ENCODE measurements around the gene KRT79.

The KRT79 gene

DNA sequence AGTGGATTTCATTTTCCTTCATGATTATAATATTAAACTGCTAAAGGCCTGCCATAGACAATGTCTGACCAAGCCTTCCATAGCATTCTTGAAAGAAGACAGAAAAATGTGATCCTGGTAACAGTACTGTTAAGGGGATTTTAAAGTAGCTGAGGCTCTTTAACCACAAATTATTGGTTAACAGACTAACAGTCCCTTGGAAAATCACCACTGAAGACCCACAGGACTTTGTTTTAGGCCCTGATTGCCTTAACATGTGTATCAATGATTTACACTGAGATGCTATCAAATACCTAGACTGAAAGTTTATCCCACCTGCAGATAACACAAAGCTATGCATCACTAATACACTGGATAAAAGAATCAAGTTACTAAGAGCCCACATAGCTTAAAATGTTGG is 6.0 kb downstream of the KRT79 start:
- TF ChIP-seq ZC3H10 (CRISPR knock-in tag; IDR thresholded peaks at IDR 0.05): no peak
- ATAC-seq: no peak

DNA sequence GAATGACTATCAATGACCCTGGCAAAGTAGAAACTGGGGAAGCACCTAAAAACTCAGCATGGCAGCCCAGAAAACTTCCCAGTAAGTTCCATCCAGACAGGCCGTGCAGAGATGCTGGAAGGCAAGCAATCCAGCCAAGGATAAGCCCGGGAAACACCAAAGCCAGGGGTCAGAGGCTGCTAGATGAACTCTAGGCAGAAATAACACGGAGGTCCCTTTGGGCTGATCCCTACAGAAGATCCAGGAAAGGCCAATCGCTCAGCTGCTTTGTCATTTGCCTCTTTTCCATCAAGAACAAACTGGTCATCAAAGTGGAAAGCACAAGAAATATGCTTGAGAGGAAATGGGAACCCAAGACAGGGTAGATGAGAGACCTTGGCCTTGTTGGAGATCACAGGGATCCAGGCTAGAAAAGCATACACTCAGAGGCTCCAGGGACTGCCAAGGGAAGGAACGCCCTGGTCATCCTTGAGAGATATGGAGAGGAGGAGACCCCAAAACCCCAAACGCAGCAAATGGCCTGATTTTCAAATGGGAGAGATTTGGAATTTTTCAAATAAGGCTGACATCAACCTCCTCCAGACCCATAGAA is 6.5 kb downstream of the KRT79 start:
- ATAC-seq: no peak
- TF ChIP-seq ZNF70 (CRISPR knock-in tag; IDR thresholded peaks at IDR 0.05) (no peak), ZNF8 (CRISPR knock-in tag; IDR thresholded peaks at IDR 0.05) (no peak), ZC3H10 (CRISPR knock-in tag; IDR thresholded peaks at IDR 0.05) (no peak), ZFP3 (CRISPR knock-in tag; IDR thresholded peaks at IDR 0.05) (no peak), ISL1 (CRISPR knock-in tag; IDR thresholded peaks at IDR 0.05) (no peak), CSDC2 (CRISPR knock-in tag; IDR thresholded peaks at IDR 0.05) (no peak), PPARA (CRISPR knock-in tag; IDR thresholded peaks at IDR 0.05; ENCODE audit: borderline replicate concordance) (no peak), TOX (CRISPR knock-in tag; IDR thresholded peaks at IDR 0.05; ENCODE audit: borderline replicate concordance) (no peak), ZFP30 (CRISPR knock-in tag; IDR thresholded peaks at IDR 0.05) (no peak), ESRRG (CRISPR knock-in tag; IDR thresholded peaks at IDR 0.05) (no peak), ARNTL (CRISPR knock-in tag; IDR thresholded peaks at IDR 0.05; ENCODE audit: borderline replicate concordance, low read depth) (no peak), GLIS3 (CRISPR knock-in tag; IDR thresholded peaks at IDR 0.05) (no peak), TCF4 (CRISPR knock-in tag; IDR thresholded peaks at IDR 0.05; ENCODE audit: borderline replicate concordance) (no peak), OSR1 (CRISPR knock-in tag; IDR thresholded peaks at IDR 0.05) (no peak)
- TF ChIP-seq, protein P1, sequence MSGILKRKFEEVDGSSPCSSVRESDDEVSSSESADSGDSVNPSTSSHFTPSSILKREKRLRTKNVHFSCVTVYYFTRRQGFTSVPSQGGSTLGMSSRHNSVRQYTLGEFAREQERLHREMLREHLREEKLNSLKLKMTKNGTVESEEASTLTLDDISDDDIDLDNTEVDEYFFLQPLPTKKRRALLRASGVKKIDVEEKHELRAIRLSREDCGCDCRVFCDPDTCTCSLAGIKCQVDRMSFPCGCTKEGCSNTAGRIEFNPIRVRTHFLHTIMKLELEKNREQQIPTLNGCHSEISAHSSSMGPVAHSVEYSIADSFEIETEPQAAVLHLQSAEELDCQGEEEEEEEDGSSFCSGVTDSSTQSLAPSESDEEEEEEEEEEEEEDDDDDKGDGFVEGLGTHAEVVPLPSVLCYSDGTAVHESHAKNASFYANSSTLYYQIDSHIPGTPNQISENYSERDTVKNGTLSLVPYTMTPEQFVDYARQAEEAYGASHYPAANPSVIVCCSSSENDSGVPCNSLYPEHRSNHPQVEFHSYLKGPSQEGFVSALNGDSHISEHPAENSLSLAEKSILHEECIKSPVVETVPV (CRISPR knock-in tag; IDR thresholded peaks at IDR 0.05): no peak
- TF ChIP-seq, protein P2, sequence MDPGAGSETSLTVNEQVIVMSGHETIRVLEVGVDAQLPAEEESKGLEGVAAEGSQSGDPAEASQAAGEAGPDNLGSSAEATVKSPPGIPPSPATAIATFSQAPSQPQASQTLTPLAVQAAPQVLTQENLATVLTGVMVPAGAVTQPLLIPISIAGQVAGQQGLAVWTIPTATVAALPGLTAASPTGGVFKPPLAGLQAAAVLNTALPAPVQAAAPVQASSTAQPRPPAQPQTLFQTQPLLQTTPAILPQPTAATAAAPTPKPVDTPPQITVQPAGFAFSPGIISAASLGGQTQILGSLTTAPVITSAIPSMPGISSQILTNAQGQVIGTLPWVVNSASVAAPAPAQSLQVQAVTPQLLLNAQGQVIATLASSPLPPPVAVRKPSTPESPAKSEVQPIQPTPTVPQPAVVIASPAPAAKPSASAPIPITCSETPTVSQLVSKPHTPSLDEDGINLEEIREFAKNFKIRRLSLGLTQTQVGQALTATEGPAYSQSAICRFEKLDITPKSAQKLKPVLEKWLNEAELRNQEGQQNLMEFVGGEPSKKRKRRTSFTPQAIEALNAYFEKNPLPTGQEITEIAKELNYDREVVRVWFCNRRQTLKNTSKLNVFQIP (CRISPR knock-in tag; IDR thresholded peaks at IDR 0.05; ENCODE audit: borderline replicate concordance, low read depth): no peak
- TF ChIP-seq, protein P3, sequence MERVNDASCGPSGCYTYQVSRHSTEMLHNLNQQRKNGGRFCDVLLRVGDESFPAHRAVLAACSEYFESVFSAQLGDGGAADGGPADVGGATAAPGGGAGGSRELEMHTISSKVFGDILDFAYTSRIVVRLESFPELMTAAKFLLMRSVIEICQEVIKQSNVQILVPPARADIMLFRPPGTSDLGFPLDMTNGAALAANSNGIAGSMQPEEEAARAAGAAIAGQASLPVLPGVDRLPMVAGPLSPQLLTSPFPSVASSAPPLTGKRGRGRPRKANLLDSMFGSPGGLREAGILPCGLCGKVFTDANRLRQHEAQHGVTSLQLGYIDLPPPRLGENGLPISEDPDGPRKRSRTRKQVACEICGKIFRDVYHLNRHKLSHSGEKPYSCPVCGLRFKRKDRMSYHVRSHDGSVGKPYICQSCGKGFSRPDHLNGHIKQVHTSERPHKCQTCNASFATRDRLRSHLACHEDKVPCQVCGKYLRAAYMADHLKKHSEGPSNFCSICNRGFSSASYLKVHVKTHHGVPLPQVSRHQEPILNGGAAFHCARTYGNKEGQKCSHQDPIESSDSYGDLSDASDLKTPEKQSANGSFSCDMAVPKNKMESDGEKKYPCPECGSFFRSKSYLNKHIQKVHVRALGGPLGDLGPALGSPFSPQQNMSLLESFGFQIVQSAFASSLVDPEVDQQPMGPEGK (CRISPR knock-in tag; IDR thresholded peaks at IDR 0.05; ENCODE audit: borderline replicate concordance): no peak

DNA sequence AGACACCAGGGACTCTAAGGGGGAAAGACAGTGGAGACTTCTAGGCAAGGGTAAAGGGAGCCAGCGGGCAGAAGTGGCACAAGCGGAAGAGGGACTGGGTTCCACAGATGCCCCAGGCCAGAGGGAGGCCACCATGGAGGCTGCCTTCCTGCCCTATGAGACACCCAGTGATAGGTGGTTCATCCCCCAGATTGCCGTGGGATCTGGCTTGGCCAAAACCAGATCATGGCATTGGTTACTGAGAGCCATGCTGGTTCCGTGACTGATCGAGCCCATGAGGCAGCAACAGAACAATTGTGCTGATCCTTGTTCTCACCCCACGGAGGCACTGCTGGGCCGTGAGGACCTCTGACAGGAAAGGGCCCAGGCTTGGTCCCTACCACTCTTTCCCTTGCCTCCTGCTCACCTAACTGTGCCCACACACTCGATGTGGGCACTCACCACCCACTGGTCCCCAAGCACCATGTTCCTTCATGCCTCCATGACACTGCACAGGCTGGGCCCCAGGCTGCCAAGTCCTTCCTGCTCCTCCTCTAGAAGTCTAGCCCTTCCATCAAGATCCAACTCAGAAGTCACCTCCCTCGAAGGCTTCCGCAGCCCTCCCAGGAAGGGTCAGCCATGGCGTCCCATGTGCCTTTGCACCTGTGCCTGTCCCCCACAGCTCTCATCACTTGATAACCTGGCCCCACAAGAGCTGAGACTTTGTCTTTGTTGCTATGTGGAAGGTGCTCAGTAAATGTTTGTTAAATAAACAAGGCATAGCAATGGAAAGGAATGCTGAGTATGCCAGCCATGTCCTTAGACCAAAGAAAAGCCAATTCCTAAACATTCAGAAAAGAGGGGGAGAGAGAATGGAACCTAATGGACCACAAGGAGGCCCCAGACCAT is 7.3 kb downstream of the KRT79 start:
- no peak for ATAC-seq
- TF ChIP-seq SNAI2 (CRISPR knock-in tag; IDR thresholded peaks at IDR 0.05): no peak
- no peak for TF ChIP-seq ZNF565 (CRISPR knock-in tag; conservative IDR thresholded peaks at IDR 0.05; ENCODE audit: low read depth)
- TF ChIP-seq ISL1 (CRISPR knock-in tag; IDR thresholded peaks at IDR 0.05): no peak
- no peak for TF ChIP-seq ARNTL (CRISPR knock-in tag; IDR thresholded peaks at IDR 0.05; ENCODE audit: borderline replicate concordance, low read depth)
- TF ChIP-seq ESRRG (CRISPR knock-in tag; IDR thresholded peaks at IDR 0.05): no peak
- TF ChIP-seq, protein P2 (CRISPR knock-in tag; IDR thresholded peaks at IDR 0.05; ENCODE audit: borderline replicate concordance, low read depth): no peak
- no peak for TF ChIP-seq ZFP30 (CRISPR knock-in tag; IDR thresholded peaks at IDR 0.05)
- no peak for TF ChIP-seq PPARA (CRISPR knock-in tag; IDR thresholded peaks at IDR 0.05; ENCODE audit: borderline replicate concordance)

DNA sequence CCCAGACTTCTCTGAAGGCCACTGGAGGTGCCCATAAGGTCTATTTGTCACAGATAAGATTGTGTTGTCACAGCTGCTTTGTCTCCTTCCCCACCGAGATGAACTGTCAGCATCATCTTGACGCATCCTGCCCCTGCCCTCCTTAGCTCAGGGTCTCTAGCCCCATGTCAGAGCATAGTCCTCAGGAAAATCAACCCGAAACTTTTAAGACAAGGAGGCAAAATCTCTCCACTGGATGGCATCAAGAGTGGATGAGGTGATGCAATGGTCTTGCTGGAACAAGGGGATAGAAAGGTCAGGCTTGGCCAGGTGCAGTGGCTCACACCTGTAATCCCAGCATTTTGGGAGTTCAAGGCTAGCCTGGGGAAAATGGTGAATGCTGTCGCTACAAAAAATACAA is 8.2 kb downstream of the KRT79 start:
- TF ChIP-seq ISL1 (CRISPR knock-in tag; IDR thresholded peaks at IDR 0.05) (no peak), ZNF8 (CRISPR knock-in tag; IDR thresholded peaks at IDR 0.05) (no peak), ZFP30 (CRISPR knock-in tag; IDR thresholded peaks at IDR 0.05) (no peak), GLIS3 (CRISPR knock-in tag; IDR thresholded peaks at IDR 0.05) (no peak), TOX (CRISPR knock-in tag; IDR thresholded peaks at IDR 0.05; ENCODE audit: borderline replicate concordance) (no peak), ZFP3 (CRISPR knock-in tag; IDR thresholded peaks at IDR 0.05) (no peak), ARNTL (CRISPR knock-in tag; IDR thresholded peaks at IDR 0.05; ENCODE audit: borderline replicate concordance, low read depth) (no peak), ZNF565 (CRISPR knock-in tag; conservative IDR thresholded peaks at IDR 0.05; ENCODE audit: low read depth) (no peak), CSDC2 (CRISPR knock-in tag; IDR thresholded peaks at IDR 0.05) (no peak), ZNF70 (CRISPR knock-in tag; IDR thresholded peaks at IDR 0.05) (no peak), ESRRG (CRISPR knock-in tag; IDR thresholded peaks at IDR 0.05) (no peak)
- ATAC-seq: no peak

Measured in SK-N-SH treated with all-trans-retinoic acid at 6 μM for 48 hours (cell line).